GM18520 (cell line): ENCODE measurements around the gene CDK14.

Source experiments
- ATAC-seq: cut with Tn5 transposase; IDR thresholded peaks from one replicate; pipeline ENCODE4 v1.9.1; 2021; ENCODE audit not compliant: unreplicated experiment

Gene CDK14

DNA sequence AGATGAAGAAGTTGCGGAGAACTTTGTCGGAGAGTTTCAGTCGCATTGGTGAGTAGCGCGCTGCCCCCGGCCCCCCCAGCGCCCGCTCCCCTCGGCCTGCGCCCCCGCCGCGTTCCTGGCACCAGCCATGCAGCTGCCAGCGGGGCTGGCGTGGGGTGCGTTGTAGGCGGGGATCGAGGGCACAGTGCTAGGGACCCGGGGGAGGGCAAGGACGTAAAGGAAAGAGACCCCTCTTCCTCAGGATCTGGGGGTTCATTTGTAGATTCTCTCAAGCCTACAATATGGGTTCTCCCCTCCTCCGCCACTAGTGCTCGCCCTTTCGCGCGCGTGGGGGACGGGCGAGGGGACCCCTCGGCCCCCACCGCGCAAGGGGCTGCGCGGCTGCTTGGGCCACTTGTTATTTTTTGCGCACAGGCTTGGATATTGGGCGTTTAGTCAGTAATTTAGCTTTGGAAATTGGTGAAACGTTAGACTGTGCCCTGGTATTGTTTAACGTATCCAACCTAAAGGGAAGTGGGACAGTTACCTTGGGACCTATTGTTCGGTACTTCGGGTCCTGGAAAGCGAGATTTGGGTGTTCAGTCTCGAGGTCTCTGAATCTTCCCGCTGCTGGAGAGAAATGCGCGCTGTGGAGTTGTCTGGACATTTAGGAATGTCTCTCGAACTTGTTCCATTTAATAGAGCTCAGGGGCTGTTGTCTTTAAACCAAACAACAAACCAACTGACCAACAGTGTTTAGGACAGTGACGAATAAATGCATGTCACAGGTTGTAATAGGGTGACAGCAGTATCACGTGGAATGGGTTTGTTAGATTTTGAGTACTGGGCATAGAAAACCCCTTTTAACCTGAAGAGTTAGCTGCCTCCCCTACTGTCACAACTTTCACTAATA, 796 bp downstream of the CDK14 start:
- peak; percentile 1 for ATAC-seq

DNA sequence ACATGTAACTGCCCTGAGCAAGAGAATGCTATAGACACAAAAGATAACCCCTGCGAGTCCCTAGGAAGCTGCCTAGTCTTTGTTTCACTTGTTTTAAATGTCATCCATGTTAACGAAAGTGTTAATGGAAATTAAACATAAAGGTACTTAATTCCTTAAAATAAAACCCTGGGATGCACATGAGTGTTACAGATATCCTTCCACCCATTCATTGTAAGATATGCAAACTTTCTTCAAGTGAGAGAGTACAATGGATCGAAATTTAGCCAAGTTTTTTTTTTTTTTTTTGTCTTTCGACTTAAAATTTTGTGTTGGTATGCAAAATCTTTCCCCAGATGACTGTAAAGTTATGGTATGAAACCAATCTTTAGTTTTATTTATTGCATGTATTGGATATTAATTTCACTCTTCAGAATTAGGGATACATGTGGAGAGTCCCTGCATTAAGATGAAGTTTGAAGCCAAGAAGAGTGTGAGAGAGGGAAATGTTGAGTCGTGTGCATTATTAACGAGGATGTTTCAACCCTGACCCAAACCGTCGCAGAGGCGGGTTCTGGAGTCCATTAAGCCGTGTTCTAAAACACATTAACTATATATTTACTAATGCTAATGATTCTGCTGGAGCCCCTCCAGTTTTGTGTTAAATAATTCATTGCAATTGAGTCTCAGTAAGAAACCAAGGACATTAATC, 1.6 kb downstream of the CDK14 start:
- no peak for ATAC-seq

- ATAC-seq: no peak
Measured at GRCh38 chr7:90599038-90599437, 2.9 kb downstream of the CDK14 start.

DNA sequence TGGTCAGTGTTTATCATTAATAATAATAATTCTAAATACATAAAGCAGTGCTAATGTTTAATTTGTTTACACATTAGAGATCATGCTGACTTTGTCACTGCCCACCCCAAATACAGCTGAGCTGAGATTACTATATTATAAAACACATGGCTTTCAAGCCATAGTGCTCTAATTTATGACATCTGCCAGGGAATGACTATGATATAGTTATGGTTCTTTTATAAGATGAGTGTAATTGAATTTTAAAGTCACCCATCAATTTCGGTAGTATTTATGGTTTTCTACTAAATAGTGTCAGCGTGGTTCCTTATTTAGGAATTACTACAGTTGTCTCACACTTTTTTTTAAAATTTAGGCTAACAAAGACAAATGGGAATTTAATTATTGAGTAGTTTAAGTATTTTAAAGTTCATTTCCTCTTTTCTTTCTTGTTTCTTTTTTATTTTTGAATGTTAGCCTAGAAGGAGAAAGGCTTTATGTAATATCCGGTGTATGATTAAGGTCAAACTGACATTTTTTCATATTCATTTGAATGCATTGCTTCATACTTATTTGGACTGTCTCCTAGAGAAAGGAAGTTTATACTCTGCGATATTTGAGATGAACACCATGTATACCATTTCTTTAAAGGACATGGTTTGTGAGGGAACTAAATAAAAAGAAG, 3.9 kb downstream of the CDK14 start:
- no peak for ATAC-seq

- ATAC-seq: no peak
Measured at GRCh38 chr7:90602303-90602702, 6.2 kb downstream of the CDK14 start.

DNA sequence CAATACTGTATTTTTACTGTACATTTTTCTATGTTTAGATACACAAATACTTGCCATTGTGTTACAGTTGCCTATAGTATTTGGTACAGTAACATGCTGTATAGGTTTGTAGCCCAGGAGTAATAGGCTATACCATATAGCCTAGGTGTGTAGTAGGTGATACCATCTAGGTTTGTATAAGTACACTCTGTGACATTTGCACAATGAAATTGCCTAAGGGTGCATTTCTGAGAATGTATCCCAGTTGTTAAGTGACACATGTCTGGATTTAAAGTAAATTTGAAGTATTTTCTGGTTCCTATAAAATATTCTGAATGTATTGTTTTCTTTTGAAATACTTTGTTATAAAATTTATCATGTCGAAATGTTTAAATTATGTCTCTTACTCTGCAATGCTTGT, 7.2 kb downstream of the CDK14 start:
- ATAC-seq: no peak

GRCh38 chr7:90604383-90604782, 8.3 kb downstream of the CDK14 start:
- ATAC-seq: no peak

DNA sequence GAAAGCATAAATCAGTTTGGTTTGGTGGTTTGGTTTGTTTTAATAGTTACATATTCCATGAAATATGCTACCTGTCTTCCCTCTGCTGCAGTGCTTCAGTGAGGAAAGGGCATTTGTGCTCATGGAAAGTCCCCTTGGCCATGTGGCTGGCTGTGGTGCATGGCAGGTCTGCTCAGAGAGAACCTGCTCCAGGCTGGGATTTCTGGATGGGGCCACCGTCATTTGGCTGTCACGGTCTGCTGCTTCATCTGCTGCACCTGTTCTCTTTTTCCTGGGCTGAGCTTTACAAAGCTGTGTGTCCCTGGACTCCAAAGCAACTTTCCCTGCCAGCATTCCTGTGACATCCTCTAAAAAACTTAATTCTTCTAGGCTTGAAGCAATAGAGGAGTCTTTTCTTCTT, 8.9 kb downstream of the CDK14 start:
- ATAC-seq: no peak

GRCh38 chr7:90607196-90607595, 11.1 kb downstream of the CDK14 start:
- ATAC-seq: no peak

GRCh38 chr7:90610105-90610504, 14.0 kb downstream of the CDK14 start:
- no peak for ATAC-seq

DNA sequence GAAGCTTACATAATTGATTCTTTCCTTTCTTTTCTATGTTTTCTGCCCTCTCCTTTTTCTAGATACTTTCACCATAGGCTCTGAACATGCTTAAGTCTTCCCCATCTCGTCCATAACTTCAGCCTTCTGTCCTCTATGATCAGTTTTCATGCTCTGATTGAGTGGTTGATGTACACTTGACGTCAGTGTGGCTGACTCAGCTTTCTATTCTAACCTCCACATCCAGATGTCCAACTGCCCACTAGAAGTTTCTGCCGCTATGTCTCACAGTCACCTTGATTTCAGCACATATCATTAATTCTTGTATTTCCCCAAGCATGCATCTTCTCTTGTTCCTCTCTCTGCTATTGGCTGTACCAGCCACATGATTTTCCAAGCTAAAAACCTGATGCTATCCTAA, 15.0 kb downstream of the CDK14 start:
- no peak for ATAC-seq

DNA sequence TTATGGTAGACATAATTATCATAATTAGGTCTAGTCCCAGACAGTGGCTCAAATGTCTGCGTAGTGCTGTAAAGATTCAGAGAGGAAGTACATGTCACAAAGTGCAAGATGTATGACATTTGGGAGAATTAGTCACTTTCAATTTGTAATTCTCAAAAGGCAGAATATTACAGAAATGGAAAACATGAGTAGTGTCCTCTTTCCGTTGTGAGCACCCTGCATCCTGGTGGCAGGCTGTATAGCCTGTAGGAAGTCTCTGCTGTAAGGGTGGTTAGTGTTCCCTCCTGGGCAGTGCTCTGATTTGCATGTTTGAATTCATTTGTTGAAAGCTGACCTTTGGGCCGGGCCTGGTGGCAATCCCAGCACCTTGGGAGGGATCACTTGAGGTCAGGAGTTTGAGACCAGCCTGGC, 17.0 kb downstream of the CDK14 start:
- ATAC-seq: peak; percentile 72

GRCh38 chr7:90617442-90617841, 21.3 kb downstream of the CDK14 start:
- no peak for ATAC-seq

DNA sequence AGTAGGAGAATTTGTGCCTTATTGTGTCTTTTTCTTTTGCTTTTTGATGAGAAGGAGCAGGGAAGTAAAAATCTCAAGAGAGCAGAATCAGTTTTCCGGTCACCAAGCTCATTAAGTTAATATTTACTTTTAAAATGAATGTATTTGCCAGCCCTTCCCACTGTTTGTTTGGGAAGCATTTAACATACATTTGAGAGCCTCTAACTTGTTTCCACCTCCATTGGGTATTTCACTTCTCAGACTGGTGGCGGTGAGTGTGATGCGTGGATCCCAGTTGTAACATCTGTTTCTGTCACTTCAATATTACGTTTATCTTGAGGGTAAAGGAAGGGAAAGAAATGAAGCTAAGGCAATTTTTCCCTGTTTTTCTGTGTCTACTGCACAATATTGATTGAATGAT, 22.8 kb downstream of the CDK14 start:
- no peak for ATAC-seq

GRCh38 chr7:90621125-90621746, 25.1 kb downstream of the CDK14 start:
- no peak for ATAC-seq

GRCh38 chr7:90621747-90622140, 25.6 kb downstream of the CDK14 start:
- ATAC-seq: no peak

DNA sequence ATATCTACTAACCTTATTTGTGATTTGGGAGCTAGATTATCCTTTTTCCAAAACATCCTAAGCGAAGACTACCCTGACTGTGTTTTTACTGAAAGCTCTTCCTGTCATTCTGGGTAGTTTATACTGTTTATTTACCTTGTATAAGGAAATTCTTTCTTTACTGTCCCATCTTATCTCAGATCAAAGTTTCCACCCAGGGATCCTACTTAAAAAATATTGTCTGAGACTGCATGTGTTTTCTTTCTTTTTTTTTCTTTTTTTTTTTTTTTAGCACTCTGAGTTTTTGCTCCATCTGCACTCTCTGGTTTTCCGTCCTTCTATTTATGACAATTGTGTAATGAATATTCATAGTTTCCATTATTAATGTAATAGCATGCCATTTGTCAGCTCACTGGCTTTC, 26.5 kb downstream of the CDK14 start:
- ATAC-seq: no peak

DNA sequence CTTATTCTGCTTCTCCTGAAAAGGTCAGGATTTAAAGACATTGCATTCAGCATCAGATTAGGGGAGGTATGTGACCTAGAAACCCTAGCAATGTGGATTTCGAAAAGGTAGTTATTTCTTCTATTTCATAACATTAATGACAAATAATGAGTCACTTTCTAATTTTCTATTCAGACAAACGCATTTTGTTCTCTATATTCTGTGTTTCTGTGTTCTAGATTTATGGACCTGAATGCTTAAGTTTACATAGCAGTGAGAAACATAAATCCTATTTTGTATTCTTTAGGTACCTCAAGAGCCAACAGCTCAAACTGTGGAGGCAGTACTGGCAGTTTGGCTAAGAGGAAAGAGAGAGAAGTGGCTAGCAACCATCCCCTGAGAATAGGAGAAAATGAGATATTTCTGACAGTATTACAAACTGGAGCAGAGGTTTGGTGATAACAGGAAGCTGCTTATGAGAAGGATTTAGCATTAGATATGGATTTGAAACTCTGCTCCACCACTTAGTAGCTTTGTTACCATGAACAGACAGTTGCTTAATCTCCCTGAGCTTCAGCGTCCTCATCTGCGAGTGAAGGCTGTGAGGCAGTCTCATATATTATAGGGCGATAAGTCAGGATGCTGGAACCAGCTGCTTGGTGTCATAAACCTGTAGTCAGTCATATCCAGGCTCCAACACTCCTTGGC, 28.2 kb downstream of the CDK14 start:
- no peak for ATAC-seq

DNA sequence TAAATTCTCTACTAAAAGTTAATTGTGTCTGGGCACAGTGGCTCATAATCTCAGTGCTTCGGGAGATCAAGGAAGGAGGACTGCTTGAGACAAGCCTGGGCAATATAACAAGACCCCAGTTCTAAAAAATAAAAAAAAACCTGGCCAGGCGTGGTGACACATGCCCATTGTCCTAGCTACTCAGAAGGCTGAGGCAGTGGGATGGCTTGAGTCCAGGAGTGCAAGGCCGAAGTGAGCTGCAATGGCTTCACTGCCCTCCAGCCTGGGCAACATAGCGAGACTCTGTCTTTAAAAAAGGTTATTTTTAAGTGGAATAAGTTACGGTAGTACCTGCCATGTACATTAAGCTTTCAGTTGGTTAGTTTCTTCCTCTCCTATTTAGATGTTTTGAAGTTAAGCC, 28.9 kb downstream of the CDK14 start:
- no peak for ATAC-seq

DNA sequence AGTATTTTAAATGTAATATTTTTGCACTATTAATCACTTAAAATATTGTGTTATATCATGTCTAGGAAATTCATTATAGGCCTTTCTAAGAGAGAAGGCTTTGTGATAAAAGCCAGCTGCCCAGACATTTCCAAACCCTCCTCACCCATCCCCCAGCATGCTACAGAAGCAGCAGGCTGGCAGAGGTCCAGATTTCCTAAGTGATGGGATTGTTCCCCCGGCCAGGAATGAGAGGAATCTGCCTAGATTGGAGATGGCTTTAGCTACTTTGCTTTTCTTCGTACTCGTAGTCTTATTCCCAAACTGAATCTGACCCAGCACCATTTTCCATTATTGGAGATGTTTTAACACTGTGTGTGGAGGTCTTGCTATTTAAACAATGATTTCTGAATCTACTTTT, 29.4 kb downstream of the CDK14 start:
- ATAC-seq: no peak

- ATAC-seq: no peak
Measured at GRCh38 chr7:90626013-90626412, 29.9 kb downstream of the CDK14 start.
